Measurements from ENCODE around the gene TCERG1L.

TCERG1L gene

GRCh38 chr10:131221632-131222277 is 89.8 kb downstream of the TCERG1L start:
- DNase-seq (ENCODE audit: extremely low read depth, insufficient read length) = no peak
- Histone ChIP-seq H3K27me3 (replicated peaks; ENCODE audit: control insufficient read depth, insufficient read depth, low read length) (no peaks in the 10 kb centered on the region), H3K4me3 (replicated peaks; ENCODE audit: low read depth, low read length) (no peak overlapping the region), H3K36me3 (ENCODE audit: control insufficient read depth, insufficient read depth, low read length) (no peaks in the 10 kb centered on the region)
- TF ChIP-seq CTCF (IDR thresholded peaks at IDR 0.05; ENCODE audit: insufficient read depth, low read length, poor library complexity, severe bottlenecking) = no peak

GRCh38 chr10:131220601-131221171 is 90.8 kb downstream of the TCERG1L start:
- no peak for DNase-seq (ENCODE audit: extremely low read depth, insufficient read length)
- H3K4me3 ChIP-seq (replicated peaks; ENCODE audit: low read depth, low read length) = no peak overlapping the region
- H3K36me3 ChIP-seq (ENCODE audit: control insufficient read depth, insufficient read depth, low read length) = no peaks in the 10 kb centered on the region
- H3K27me3 ChIP-seq (replicated peaks; ENCODE audit: control insufficient read depth, insufficient read depth, low read length) = no peaks in the 10 kb centered on the region
- no peak for TF ChIP-seq CTCF (IDR thresholded peaks at IDR 0.05; ENCODE audit: insufficient read depth, low read length, poor library complexity, severe bottlenecking)

- H3K27me3 ChIP-seq (replicated peaks; ENCODE audit: control insufficient read depth, insufficient read depth, low read length) = no peaks in the 10 kb centered on the region
Observed at GRCh38 chr10:131219955-131220489, 91.5 kb downstream of the TCERG1L start.

GRCh38 chr10:131219584-131219886 is 92.0 kb downstream of the TCERG1L start:
- Histone ChIP-seq H3K36me3 (ENCODE audit: control insufficient read depth, insufficient read depth, low read length) (no peaks in the 10 kb centered on the region), H3K4me3 (replicated peaks; ENCODE audit: low read depth, low read length) (no peak overlapping the region), H3K27me3 (replicated peaks; ENCODE audit: control insufficient read depth, insufficient read depth, low read length) (no peaks in the 10 kb centered on the region)
- no peak for DNase-seq (ENCODE audit: extremely low read depth, insufficient read length)
- no peak for TF ChIP-seq CTCF (IDR thresholded peaks at IDR 0.05; ENCODE audit: insufficient read depth, low read length, poor library complexity, severe bottlenecking)

More at GRCh38 chr10:131219955-131220489, 91.5 kb downstream of the TCERG1L start:
- TF ChIP-seq CTCF (IDR thresholded peaks at IDR 0.05; ENCODE audit: insufficient read depth, low read length, poor library complexity, severe bottlenecking) = no peak
- Histone ChIP-seq H3K4me3 (replicated peaks; ENCODE audit: low read depth, low read length) (no peak overlapping the region), H3K36me3 (ENCODE audit: control insufficient read depth, insufficient read depth, low read length) (no peaks in the 10 kb centered on the region)
- DNase-seq (ENCODE audit: extremely low read depth, insufficient read length) = no peak

GRCh38 chr10:131218811-131219583 is 92.5 kb downstream of the TCERG1L start:
- no peaks in the 10 kb centered on the region for H3K27me3 ChIP-seq (replicated peaks; ENCODE audit: control insufficient read depth, insufficient read depth, low read length)
- TF ChIP-seq CTCF (IDR thresholded peaks at IDR 0.05; ENCODE audit: insufficient read depth, low read length, poor library complexity, severe bottlenecking) = no peak
- H3K4me3 ChIP-seq (replicated peaks; ENCODE audit: low read depth, low read length) = no peak overlapping the region
- DNase-seq (ENCODE audit: extremely low read depth, insufficient read length) = no peak
- H3K36me3 ChIP-seq (ENCODE audit: control insufficient read depth, insufficient read depth, low read length) = no peaks in the 10 kb centered on the region
